Activated CD8-positive, alpha-beta memory T cell treated with anti-CD3 and anti-CD28 coated beads, Interleukin-2, amount 50 U/mL, for 48 hours (primary cell): Measurements from ENCODE around the gene PPM1L.
"Not testable (repeated sequence)": the region's sequence is repeated elsewhere in the genome, so short reads cannot be mapped to it uniquely, and the experiment has no call there.

Experiments used
- DNase-seq: peaks from one replicate; pipeline ENCODE4 v3.0.0-alpha.2; 2020

The PPM1L gene

GRCh38 chr3:160755776-160756304 lies at the start of gene PPM1L:
Gene PPM1L, plus strand, starts transcription at chr3:160756231.
- peak; percentile 79 for DNase-seq

- no peak for DNase-seq
These were observed 48.7 kb upstream of the PPM1L start for GRCh38 chr3:160707187-160707794.

DNA sequence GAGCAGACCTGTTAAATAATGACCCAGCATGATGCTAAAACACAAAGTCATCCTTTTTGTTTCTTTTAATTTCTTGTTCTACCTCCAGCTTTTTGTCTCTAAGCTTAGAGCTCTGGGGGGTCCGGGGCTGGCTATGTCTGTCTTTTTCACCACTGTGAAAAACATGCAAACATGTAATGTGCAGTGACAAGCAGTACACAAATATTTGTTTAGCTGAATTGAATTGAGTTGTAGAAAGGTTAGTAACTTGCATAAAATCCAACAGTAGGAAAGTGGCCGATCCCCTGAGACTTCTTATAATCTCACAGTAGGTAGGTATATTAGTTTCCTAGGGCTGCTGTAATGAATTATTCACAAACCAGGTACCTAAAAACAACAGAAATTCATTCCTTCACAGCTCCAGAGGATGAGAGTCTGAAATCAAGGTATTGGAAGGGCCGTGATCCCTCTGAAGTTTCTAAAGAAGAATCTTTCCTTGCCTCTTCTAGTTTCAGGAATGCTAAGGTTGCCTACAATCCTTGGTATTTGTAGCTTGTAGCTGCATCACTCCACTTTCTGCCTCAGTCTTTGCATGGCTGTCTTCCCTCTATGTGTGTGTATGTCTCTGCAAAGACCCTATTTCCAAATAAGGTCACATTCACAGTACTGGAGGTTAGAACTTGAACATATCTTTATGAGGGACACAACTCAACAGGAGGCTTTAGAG lies 46.4 kb upstream of the PPM1L start:
- no peak for DNase-seq

- not testable (repeated sequence) for DNase-seq
These were observed 42.9 kb upstream of the PPM1L start for GRCh38 chr3:160713144-160713543.

- no peak for DNase-seq
These were observed 36.3 kb upstream of the PPM1L start for GRCh38 chr3:160719710-160720109.

DNA sequence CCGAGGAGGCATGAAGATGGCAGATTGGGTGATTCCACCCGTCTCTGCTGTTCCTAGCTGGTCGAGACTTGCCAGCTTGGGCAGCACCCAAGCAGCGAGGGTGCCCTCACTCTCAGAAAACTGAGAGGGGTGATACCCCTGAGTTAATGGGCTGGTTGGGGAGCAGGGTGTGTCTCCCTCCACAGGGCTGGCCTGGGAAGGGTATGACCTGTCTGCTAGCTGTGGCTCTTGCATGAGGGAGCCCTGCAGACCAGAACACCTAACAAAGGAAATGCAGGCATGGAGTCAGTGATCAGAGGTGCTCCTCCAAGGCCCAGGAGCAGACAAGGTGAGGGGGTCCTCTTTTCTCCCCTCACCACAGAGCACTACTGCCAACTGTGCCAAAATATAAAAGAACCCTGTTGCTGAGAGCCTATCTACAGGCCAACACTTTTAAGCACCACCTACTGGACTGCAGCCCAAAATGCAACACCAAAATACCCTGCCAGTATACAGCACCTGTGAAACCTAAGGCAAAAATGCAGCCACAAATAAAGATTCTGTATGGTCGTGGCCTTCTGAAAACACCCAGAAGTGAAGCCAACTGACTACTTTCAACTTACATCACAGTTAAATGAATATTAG lies 35.8 kb upstream of the PPM1L start:
- DNase-seq = no peak

- DNase-seq = no peak
These were observed 33.7 kb upstream of the PPM1L start for GRCh38 chr3:160722331-160722730.

DNA sequence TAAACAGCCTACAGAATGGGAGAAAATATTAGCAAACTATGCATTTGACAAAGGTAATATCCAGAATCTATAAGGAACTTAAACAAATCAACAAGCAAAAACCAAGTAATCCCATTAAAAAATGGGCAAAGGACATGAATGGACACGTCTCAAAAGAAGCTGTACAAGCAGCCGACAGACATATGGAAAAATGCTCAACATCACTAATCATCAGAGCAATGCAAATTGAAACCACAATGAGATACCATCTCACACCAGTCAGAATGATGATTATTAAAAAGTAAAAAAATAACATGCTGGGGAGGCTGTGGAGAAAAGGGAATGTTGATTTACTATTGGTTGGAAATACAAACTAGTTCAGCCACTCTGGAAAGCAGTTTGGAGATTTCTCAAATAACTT lies 30.7 kb upstream of the PPM1L start:
- no peak for DNase-seq

DNA sequence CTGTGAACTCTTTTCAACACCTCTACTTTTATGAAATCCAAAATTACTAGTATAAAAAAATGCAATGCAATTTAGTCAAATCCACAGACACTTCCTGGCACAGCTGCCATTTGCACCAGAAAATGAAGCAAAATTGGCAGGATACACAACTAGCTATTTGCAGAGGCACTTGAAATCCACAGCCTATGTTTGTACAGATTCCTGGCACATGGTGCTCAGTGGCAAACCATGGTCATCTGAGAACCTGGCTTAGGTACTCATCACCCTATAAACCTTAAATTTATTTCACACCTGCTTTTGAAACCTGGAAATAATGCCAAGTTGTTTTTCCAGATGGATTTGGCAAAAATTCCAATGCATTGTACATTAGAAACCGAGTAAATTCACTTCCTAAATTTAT lies 20.2 kb upstream of the PPM1L start:
- DNase-seq = no peak

GRCh38 chr3:160738048-160738447 lies 18.0 kb upstream of the PPM1L start:
- DNase-seq = no peak

DNA sequence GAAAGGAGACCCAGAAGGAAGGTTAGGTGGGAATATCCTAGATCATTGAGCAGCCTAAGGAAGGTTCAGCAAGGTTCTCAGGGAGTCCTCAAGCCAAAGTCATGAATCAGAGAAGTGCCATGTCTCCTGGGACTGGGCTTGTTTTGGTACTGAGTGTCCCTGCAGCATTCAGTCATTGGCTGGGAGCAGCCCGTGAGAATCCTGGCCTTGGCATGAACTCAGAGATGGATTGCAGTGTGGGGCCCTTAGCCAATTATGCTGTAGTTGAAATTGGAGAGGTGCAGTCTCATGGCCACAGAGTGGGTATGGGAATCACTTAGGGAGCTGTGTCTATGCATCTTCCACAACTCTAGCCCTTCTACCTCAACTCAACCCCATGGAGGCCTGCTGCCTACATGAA lies 17.0 kb upstream of the PPM1L start:
- DNase-seq = no peak

- DNase-seq = no peak
These were observed 9.1 kb upstream of the PPM1L start for GRCh38 chr3:160746976-160747375.

GRCh38 chr3:160747422-160747821 lies 8.6 kb upstream of the PPM1L start:
- DNase-seq = no peak

GRCh38 chr3:160748231-160748630 lies 7.8 kb upstream of the PPM1L start:
- no peak for DNase-seq

- no peak for DNase-seq
These were observed 7.2 kb upstream of the PPM1L start for GRCh38 chr3:160748787-160749186.

DNA sequence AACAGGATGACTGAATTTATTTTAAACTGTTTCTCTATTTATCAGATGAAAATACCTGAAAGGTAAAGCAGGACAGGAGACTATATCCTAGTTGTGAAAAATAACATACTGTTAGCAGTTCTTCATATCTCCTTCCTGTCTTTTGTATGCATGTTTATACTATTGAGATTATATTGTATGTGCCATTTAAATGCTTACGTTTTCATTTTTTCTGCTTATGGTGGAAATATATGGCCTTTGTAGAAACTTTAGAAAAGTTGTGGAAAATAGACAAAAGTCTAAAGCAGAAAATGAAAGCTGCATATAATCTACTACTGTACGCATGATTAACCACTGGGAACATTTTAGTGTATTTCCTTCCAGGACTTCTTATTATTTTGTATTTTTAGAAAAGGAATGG lies 2.1 kb upstream of the PPM1L start:
- DNase-seq = no peak

DNA sequence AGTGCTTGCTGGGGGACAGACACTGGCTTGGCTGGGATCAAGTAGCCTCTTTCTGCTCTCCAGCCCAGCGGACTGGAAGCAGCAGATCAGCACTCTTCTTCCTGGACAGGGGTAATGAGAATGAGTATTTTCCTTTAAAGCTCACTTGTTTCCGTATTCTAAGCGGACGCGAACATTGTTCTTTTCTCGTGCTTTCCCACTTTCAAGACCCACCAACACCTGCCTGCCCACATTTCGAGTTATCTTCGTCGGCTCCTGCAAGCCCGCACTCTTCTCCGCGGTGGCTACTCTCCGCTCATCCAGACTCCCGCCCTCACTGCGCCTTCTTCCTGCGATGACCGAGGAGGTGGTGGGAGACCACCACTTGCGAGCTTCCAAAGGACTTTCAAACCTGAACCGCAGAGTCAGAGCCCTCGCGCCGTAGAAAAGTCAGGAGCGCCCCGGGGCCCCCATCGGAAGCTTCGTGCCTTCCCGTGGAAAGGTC lies 1.6 kb upstream of the PPM1L start:
- DNase-seq = no peak

DNA sequence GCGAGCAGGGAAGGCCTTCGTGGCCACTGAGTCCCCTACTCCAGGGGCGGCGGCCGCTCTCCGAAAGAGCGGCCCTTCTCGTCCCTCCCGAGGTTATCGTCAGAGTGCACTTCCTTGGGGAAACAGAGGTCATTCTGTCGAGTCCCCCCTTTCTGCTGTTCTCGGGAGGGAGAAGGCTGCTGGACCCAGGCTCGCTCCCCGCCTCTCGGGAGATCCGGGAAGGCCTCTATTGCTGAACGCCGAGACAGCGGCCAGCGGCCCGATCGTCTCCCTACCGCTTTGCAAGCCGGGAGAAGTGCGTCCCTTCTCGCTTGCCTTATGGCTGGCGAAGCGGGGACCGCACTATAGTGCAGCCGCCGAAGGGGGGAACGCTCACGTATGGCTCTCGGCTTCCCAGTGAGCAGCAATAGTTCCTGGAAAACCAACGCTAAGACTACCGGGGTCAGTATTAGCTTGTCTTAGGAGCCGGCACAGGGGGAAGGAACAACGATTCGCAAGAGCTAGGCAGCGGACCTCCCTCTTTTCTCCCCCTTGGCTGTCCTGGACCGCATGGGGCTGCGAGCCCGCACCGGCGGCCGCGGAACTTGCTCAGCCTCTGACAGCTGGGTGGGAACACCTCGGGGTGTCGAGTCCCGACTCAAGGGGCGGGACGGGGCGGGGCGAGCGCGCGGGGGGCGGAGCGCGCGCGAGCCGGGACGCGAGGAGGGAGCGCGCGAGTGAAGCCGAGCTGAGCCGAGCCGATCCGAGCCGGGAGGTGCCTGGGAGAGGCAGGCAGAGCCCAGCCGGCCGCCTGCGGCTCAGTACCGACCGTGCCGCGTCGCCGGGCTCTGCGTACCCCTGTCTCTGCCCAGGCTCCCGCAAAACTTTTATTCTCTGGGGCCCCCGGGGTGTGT lies 930 bp upstream of the PPM1L start:
- peak; percentile 94 for DNase-seq

DNA sequence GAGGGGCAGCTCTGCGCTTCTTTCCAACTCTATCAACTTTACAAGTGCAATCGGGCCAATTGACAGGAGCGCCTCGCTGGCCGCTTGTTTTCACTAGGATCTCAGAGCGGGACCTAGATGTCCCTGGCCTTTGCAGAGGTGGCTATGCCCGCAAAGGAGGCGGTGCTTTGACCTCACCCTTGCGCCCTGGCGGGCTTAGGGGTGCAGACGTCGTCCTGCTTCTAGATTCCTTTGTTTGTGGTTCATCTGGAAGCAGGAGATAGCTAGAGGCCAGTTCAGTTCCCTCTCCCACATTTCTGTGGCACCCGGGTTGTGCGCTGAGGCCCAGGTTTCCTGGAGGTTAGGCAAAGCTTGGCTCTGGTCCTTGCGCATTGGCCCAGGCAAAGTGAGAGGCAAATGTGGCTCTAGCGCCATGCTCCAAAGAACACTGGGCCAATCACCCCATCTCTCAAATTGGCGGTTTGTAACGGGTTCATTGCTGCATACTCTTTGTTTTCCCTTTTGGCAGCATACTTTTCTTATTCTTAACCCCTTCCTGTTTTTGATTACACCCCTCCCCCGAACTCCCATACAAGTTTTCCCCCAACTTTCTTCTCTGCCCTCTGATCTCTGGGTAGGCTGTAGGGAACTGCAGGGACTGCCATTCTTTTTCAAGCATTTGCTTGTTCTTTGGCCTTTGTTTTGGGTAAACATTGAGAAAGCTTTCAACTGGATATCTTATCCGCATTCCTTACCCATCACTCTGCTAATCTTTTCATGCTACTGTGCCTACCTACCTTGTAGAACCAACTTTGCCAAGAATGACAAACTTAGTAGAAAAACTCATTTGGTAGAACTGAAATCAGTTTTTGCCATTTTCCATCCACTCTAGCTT lies 1.4 kb downstream of the PPM1L start:
- no peak for DNase-seq

DNA sequence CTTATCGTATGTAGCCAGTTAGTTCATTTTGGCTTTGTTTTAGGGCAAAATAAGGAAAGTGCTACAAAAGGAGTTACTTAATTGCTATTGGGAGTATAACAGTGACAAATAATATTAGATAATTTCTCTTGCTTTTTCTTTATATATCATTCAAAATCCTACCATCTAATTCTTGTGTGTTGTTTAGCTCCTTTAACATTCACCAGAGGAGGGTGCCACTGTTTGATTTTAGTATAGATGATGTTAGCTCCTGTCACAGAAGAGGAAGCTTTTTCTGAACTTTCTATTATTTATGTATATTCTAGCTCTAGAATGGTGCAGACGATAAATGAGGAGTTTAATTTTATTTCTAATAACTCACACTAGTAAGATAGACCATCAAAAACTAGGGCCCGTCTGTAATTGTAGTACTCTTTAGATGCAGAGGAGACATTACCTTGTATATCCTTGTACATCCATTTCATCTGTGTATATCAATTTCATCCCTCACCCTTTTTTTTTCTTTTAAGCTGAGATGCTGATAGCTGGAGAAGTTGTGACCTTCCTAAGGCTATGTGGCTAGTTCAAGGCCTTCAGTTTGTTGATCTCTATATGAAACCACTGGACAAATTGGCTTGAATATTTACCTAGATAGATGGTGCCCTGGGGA lies 3.0 kb downstream of the PPM1L start:
- no peak for DNase-seq

- no peak for DNase-seq
These were observed 7.0 kb downstream of the PPM1L start for GRCh38 chr3:160763073-160763472.
